ENCODE measurements around the gene PTGFRN.

PTGFRN gene

DNA sequence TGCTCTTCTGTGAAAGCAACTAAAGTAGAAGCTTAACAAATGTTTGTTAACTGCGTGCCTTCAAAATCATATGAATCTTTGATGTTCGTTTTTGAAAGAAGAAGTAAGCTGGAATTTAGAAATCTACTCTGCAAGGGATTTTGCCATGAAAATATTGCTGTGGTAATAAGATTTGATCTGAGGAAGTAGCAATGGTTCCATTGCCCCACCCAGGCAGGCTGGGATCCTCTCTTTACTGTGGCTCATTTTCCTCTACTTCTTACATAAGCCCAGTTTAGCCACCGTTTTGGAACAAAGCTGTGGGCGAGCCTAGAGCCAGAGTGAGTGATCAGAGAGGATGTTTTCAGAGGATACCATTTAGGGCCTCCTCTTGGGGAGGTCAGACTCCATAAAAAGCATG, 20.3 kb upstream of the PTGFRN start:
- FAIRE-seq, result no peak

- no peak for FAIRE-seq
Observed at GRCh38 chr1:116891396-116892079, 18.2 kb upstream of the PTGFRN start.

DNA sequence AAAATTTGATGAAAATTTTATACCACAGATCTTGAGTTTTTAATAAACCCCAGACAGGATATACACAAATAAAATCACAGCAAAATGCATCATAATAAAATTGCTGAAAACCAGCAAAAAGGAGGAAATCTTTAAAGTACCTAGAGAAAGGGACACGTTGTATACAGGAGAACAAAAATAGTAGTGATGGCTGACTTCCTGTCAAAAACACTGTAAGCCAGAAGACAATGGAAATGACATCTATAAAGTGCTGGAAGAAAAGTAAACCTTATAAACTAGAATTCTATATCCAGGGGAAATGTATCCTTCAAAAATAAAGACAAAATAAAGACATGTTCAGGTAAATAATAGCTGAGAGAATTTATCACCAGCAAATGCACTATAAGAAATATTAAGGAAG, 14.6 kb upstream of the PTGFRN start:
- FAIRE-seq, result no peak

DNA sequence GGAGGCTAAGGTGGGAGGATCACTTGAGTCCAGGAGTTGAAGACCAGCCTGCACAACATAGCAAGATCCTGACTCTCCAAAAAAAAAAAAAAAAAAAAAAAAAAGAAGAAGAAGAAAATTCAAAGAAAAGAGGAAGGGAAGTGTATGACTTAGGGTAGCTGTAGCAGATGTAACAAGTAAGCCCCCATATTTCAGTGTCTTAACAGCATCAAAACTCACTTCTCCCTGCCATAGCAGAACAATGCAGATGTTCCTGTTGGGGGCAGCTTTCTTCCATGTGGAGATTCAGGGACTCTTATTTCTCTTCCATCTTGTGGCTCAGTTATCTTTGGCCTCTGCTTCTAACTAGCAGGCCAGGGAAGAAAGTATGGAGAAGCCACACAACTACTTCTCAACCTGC, 10.2 kb upstream of the PTGFRN start:
- no peak for FAIRE-seq

DNA sequence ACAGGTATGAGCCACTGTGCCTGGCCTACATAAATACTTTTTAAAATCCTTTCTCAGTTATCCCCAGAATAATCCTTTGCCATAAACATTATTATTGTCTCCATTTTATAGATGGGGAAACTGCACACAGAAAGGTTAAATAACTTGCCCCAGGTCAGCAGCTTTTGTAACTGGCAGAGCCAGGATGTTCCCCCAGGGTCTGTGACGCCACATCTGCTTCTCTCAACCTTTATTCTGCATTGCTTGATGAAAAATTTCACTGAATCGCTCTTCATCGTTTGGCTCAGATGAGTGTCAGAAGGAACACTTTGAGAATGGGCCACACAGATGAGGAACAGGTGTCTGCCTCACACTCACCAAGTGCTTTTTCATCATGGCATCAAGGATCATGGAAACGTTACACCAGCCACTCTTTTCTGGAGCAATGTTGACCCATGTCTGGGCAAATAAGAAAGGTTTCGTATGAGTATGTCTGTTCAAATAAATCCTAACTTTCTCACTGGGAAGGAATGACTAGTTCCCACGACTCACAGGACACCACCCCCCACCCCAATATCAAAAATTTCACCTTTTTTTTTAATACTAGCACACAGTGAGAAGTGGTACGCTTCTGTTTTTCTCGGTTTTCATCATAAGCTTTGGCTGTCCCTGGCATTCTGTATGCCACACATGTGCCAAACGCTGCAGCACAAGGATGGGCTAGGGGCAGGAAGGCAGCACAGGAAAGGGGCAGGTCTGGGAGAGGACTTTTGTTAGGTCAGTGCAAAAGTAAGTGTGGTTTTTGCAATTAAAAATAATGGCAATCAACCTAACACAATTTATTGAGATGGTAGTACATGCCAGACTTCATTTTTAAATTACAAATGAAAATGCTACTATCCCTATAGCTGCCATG, 9.0 kb upstream of the PTGFRN start:
- FAIRE-seq, result no peak

DNA sequence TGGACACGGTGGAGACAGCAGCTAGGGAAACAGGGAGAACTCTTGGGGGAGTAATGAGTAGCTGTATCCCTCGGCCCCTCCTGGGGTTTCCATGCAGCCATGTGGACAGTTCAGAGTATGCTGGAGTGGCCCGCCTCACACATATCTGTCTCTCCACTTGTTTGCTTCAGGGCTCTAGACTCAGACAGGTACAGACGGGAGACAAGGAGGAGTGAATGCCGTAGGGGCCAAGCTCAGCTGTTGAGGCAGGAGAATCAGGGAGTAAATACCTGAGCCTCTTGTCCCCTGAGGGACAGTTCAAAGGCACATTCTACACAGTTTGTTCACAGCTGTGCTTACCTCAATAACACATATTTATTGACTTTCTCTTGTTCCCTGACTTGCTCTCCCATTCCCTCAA, 7.7 kb upstream of the PTGFRN start:
- FAIRE-seq, result no peak

- FAIRE-seq, result no peak
Observed at GRCh38 chr1:116902723-116903383, 6.9 kb upstream of the PTGFRN start.

DNA sequence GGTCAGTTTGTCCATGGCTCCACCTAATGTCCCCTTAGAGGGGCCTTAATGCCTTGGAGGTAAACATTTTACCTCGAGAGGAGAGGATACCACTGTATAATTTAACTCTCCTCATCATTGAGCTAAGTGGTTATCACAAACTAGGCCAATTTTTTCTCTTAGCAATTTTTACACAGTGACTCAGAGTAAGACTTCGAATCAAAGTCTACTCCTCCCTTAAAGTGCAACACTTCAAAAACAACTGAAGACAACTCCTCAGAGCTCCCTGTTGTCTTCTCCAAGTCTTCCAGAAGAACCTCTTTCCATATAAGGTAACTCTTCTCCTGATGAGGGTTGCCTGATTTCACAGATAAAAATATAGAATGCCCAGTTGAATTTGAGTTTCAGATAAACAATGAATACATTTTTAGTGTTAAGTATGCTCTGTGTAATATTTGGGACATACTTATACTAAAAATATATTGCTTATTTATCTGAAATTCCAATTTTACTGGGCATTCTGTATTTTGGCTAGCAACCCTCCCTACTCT, 4.9 kb upstream of the PTGFRN start:
- no peak for FAIRE-seq

- no peak for FAIRE-seq
Observed at GRCh38 chr1:116906812-116907211, 2.9 kb upstream of the PTGFRN start.

- FAIRE-seq, result no peak
Observed at GRCh38 chr1:116907351-116907750, 2.4 kb upstream of the PTGFRN start.

DNA sequence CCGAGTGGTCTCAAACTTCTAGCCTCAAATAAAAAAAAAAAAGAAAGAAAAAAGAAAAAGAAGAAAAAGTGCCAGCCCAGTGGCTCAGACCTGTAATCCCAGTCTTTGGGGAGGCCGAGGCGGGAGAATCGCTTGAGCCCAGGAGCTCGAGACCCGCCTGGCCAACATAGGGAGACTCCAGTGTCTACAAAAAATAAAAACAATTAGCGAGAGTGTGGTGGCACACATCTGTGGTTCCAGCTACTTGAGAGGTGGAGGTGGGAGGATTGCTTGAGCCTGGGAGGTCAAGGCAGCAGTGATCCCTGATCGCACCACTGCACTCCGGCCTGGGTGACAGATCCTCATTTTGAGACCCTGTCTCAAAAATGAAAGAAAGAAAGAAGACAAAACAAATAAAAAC, 1.4 kb upstream of the PTGFRN start:
- FAIRE-seq, result no peak

DNA sequence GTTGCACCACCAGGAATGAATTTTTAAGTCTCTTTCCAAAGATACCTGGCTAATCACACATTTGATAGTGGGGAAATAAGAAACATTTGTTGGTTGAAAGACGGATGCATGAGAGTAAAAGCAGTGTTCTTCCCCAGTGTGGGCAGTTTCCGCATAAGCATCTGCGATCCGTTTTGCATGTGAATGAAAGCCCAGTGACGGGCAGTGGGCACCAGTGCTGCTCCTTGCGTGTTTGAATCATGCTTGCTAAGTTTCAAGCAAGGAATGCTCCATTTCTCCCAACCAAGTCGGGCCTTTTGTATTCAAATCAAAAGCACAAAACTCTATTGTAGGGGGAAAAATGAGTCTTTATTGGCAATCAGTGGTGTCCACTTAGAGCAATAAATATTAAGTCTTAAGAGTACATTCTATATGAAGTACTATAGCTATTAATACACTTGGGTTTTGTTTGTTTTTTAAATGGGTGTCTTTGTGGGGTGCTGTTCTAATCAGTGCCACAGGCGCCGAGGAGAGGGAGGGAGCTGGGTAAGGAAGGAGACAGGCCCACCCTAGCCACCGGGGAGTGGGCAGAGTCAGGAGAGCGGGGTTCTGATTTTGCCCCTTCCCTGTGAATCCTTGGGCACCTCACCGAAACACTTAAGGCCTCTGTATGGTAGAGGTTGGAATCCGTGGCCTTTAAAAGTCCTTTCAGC, 750 bp upstream of the PTGFRN start:
- no peak for FAIRE-seq

DNA sequence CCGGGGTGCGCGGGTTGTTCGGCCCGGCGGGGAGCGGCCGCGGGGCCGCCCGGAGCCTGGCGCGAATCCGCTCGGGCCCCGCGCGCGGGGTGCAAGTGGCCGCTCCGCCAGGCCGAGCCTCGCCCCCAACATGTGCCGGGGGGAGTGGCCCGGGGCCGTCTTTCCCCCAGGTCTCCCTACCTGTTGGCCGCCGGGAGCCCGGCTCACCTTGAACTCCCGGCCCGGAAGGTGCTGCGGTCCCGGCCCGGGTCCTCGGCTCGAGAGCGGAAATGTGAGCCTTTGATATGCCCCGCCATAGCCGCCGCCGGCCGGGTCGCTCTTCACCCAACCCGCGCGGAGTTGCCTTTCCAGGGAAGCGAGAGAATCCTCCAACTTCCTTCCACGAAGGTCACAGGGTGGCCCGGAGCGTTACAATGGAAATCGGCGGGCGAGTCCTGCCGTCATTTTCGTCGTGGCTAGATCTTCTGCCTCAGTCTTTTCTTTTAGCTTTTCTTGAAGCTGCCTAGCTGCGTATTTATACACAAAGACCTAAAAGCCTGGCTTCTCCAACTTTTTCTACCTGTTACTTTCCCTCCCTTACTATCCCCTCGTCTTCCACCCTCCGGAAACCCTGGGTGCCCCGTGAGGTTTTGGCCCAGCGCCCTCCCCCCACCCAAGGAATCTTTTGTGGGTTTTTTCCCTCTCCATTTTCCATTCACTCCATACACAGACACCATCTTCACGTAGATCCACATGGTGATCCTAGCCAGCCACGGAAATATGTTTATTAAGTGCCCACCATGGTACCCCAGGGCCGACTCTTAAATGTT, 867 bp downstream of the PTGFRN start:
- FAIRE-seq, result no peak

DNA sequence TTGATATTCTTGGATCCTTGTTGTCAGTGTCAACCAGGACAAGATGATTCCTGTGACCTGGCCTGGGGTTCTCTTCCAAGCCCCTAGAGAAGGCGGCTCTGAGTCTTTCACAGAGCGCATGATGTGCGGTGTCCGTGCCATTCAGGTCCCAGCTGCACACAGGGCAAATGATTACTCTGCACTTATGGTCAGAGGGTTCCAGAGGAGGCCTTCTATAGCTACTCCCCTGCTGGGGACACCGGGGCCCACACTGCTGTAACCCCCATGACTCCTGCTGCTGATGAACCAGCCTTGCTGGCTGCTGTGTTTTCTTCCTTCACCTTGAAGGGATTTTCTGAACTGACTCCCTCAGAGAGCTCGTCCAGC, 1.5 kb downstream of the PTGFRN start:
- no peak for FAIRE-seq

DNA sequence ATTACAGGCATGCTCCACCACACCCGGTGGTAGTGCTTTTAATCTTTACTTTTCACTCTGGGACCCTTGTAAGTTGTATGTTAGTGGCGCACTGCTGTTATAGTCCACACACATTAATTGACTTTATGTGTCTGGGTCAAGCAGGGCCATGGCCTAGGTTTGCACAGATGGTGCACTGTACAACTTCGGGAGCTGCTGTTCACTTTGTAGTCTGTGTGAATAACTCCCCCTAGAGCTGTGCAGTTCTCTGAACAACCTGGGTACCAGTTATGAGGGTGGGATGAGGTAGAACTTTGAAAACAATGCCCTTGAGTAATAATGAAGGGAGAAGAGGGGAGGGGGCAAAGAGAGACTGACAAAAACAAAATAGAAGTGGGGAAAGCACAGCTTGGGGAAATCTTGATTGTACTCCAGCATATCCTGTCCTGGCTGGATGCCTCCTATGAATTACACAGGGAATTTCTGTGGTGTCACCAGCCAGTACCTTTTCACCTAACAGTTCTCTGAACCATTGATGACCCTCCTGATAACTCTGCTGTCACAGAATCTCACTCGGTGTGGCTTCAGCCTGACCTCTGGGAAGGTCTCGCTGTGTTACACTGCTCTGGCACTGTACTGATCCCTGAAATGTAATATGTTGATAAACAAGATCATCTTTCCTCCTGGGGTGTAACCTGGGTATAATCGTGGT, 2.2 kb downstream of the PTGFRN start:
- FAIRE-seq, result no peak

GRCh38 chr1:116912846-116913245, 3.1 kb downstream of the PTGFRN start:
- FAIRE-seq, result no peak

DNA sequence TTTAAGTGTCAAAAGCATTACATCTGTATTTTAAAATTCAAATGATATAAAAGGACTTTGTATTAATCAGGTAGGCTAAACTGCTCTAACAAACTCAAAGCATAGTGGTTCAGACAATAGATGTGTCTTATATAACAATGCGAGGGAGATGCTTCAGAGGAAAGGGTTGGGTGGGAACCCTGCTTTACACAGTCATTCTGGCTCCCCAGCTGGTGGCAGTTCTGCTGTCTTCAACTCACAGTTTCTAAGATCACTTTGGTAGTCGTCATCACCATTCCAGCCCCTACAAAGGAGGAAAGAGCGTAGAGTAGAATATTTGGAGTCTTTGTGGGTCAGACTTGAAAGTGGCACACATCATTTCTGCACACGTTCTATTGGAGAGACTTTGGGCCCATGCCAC, 4.2 kb downstream of the PTGFRN start:
- FAIRE-seq, result no peak

- no peak for FAIRE-seq
Observed at GRCh38 chr1:116914667-116915066, 5.0 kb downstream of the PTGFRN start.

DNA sequence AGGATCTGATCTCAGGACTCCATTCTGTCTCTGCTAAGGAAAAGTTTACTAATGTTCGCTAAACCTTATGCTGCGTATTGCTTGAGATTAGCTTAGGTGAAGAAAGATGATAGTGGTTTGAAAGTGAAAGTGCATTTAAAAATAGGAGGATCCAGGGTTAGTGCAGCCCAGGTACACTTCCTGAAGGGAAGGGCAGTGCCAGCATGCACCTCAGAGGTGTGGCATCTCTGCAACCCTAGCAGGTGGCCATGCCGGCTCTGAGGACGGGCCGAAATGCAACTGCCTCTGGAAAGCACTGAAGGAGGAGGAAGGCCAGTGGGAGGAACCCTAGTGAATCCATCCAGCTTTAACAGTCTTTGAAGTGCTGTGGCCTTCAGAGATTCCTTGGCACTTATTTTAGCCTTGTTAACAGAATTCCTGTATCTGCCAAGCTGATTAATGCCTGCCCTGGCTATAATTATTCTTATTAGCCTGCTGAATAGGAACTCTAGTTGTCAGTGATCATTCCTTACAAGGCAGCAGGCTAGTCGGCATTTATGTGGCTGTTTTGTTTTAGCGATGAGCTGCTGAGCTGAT, 5.5 kb downstream of the PTGFRN start:
- no peak for FAIRE-seq

DNA sequence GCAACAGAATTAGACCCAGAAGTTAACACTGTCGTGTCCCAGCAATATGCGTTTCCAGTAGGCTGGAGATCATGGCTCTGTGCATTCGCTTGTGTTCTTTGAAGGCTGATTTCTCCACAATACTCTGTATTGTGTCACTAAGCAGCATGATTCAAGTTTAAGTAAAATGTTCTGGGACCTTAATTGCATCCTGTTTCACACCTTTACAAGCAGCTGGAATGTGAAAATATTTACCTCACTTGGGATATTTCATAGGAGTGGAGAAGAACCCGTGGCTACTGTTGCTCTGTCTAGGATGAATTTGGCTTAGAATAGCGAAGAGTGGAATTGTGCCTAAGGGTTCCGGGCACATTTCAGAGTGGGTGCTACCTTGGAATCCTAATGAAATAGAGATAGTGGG, 6.3 kb downstream of the PTGFRN start:
- FAIRE-seq, result no peak

Measured in A204.1 (cell line).